H1 (cell line): ENCODE results near the gene DCAF7.

Experiments used
- CHD1 ChIP-seq: IDR thresholded peaks from 2 replicates; pipeline ENCODE4 v1.6.1; 2012; ENCODE audit warnings: low read depth, low read length, improper control_type of control experiment
- EGR1 ChIP-seq: IDR thresholded peaks from 2 replicates; pipeline ENCODE4 v1.6.1; 2011; ENCODE audit warnings: low read depth, low read length, borderline replicate concordance
- GABPA ChIP-seq: IDR thresholded peaks from 2 replicates; pipeline ENCODE4 v1.6.1; 2011; ENCODE audit warnings: mild to moderate bottlenecking, low read length, moderate library complexity, borderline replicate concordance; ENCODE audit not compliant: insufficient read depth
- HDAC2 ChIP-seq, 2 experiments: fragments of 300-600 bp in 1 of 2; sonication (generic) in 1 of 2; IDR thresholded peaks; 2 replicates each; pipeline ENCODE4 v1.6.1; 2011 to 2012; ENCODE audit warnings: low read depth in 2 of 2, low read length in 2 of 2, mild to moderate bottlenecking in 2 of 2, moderate library complexity in 2 of 2, borderline replicate concordance in 1 of 2, inconsistent platforms in 1 of 2
- KDM5A ChIP-seq: fragments of 200-600 bp; IDR thresholded peaks from 2 replicates; pipeline ENCODE4 v1.7.1; 2012; ENCODE audit warnings: mild to moderate bottlenecking, low read length, inconsistent platforms, mixed read lengths
- POLR2A ChIP-seq, 2 experiments: IDR thresholded peaks; 1 replicate in 1 of 2; 2 replicates in 1 of 2; pipeline ENCODE4 v1.6.1; 2011; ENCODE audit warnings: low read depth in 2 of 2, low read length in 2 of 2, mild to moderate bottlenecking in 2 of 2; ENCODE audit errors: control extremely low read depth in 1 of 2
- TAF7 ChIP-seq: optimal IDR thresholded peaks from 2 replicates; pipeline ENCODE3; 2011; ENCODE audit warnings: low read depth, mild to moderate bottlenecking, inconsistent platforms, low read length, moderate library complexity, borderline replicate concordance
- TF ChIP-seq, protein P1 (sequence below), 3 experiments: IDR thresholded peaks; 1 replicate in 2 of 3; 2 replicates in 1 of 3; pipeline versions ENCODE4 v1.5.1 to v1.6.1; 2011; ENCODE audit warnings: low read length in 3 of 3, mild to moderate bottlenecking in 3 of 3, inconsistent platforms in 2 of 3, low read depth in 1 of 3, moderate library complexity in 1 of 3; ENCODE audit not compliant: insufficient read depth in 1 of 3; ENCODE audit errors: control extremely low read depth in 1 of 3
- TF ChIP-seq, protein P2 (sequence below): IDR thresholded peaks from 2 replicates; pipeline ENCODE4 v1.6.1; 2011; ENCODE audit warnings: low read depth, mild to moderate bottlenecking, low read length; ENCODE audit not compliant: insufficient read depth

DNA sequence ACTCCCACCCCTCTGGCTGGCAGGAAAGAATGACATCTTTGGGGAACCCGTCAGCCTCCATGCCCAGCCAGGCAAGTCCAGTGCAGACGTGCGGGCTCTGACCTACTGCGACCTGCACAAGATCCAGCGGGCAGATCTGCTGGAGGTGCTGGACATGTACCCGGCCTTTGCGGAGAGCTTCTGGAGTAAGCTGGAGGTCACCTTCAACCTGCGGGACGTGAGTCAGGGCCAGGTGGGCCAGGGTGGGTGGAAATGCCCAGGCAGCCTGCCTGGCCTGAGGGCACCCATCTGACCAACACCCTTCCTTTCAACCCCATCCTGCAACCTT lies 8.1 kb upstream of the DCAF7 start:
- TF ChIP-seq, protein P1, sequence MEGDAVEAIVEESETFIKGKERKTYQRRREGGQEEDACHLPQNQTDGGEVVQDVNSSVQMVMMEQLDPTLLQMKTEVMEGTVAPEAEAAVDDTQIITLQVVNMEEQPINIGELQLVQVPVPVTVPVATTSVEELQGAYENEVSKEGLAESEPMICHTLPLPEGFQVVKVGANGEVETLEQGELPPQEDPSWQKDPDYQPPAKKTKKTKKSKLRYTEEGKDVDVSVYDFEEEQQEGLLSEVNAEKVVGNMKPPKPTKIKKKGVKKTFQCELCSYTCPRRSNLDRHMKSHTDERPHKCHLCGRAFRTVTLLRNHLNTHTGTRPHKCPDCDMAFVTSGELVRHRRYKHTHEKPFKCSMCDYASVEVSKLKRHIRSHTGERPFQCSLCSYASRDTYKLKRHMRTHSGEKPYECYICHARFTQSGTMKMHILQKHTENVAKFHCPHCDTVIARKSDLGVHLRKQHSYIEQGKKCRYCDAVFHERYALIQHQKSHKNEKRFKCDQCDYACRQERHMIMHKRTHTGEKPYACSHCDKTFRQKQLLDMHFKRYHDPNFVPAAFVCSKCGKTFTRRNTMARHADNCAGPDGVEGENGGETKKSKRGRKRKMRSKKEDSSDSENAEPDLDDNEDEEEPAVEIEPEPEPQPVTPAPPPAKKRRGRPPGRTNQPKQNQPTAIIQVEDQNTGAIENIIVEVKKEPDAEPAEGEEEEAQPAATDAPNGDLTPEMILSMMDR (IDR thresholded peaks at IDR 0.05; ENCODE audit: control extremely low read depth in 1 of 3, insufficient read depth in 1 of 3, low read depth in 1 of 3, low read length in 3 of 3): no peak
- TF ChIP-seq TAF7 (no peak), CHD1 (no peak), POLR2A (IDR thresholded peaks at IDR 0.05; ENCODE audit: control extremely low read depth in 1 of 2, low read depth in 2 of 2, low read length in 2 of 2) (no peak), KDM5A (no peak), GABPA (no peak), EGR1 (no peak), HDAC2 (IDR thresholded peaks at IDR 0.05; ENCODE audit: borderline replicate concordance in 1 of 2, low read depth in 2 of 2, low read length in 2 of 2) (no peak)
- TF ChIP-seq, protein P2, sequence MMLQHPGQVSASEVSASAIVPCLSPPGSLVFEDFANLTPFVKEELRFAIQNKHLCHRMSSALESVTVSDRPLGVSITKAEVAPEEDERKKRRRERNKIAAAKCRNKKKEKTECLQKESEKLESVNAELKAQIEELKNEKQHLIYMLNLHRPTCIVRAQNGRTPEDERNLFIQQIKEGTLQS: no peak
